GM19452 (cell line): ENCODE measurements around the gene ITK.
A peak's percentile ranks its signal among the peaks of the same experiment; 100 is the strongest.

Experiments
- ATAC-seq: cut with Tn5 transposase; IDR thresholded peaks from one replicate; pipeline ENCODE4 v1.9.1; 2021; ENCODE audit not compliant: unreplicated experiment

ITK gene

DNA sequence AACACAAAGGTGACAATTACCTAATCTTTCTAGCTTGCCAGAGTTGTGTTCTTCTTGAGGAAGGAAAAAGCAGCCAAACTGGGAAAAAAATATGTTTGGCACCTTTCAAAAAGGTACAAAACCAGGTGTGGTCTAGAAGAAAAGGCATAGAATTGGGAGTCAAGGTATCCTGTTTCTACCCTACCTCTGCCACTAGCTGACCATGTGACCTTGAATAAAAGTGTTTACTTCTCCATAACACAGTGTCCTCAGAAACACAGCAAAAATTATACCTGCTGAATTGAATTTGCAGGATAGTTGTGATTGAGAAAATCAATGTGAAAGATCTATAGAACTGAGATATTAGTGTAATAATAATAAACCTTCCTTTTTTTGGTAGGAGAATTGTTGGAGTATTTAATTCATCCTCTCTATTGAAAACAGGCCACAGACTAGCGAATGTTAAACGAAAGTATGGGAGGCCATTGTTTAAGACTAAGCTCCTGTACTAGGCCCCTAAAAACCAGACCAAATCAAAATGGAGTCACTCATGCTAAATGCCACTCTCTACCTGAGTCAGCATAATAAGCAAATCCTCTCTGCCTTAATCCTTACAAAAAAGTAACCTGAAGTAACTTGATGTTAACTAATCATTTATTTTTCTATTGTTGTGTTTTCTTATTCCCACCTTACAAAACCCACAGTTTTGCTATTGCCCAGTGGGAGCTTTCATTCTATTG, 97.8 kb downstream of the ITK start:
- ATAC-seq, result no peak

DNA sequence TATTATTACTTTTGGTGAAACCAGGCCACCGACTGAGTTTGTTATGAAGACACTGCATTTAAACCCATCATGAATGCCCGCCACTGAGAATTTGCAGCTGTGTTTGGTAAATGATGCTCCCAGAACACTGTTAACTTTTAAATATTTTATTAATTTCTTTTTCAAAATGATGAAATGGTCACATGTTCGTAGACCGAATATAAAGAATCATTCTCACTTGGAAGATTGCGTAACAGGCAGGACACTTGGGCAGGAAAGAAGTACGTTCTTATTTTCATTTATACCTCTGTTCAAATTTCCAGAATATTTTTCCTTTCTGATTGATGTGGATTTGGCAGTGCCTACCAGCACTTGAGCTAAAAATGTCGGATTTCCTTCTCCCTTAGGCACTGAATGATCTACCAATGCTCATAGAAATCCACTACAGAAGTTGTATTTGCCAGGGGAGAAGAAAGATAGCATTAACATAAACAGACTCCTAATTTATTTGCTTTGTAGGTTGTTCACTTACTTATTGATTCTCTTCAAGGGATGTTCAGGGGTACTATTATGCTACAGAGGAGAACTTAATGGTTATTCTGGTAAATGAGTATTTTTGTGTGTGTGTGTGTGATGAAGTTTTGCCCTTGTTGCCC, 99.1 kb downstream of the ITK start:
- ATAC-seq, result no peak

DNA sequence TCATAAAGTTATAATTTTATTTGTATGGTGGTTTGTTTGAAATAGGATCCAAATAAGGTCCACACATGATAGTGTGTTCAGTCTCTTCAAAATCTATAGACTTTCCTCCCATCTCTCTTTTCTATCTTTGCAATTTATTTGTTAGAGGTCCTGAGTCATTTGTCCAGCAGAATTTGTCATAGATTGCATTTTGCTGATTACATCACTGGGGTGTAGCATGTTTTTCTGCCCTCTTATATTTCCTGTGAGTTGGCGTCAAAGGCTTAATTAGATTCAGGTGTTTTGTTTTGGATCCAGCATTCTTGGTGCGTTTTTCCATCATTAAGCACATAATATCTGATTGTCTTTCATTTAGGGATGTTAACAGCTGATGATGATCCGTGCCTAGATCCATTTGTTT, 100.3 kb downstream of the ITK start:
- no peak for ATAC-seq

DNA sequence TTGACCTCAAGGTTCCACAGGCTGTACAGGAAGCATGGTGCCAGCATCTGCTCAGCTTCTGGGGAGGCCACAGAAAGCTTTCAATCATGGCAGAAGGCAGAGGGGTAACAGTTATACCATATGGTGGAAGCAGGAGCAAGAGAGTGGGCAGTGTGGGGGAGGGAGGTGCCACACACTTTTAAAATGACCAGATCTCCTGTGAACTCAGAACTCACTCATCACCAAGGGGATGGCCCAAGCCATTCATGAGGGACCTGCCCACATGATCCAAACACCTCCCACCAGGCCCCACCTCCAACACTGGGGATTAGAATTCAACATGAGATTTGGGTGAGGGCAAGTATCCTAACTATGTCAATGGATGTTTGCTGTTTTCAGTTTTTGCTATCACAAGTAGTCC, 101.5 kb downstream of the ITK start:
- ATAC-seq, result no peak

DNA sequence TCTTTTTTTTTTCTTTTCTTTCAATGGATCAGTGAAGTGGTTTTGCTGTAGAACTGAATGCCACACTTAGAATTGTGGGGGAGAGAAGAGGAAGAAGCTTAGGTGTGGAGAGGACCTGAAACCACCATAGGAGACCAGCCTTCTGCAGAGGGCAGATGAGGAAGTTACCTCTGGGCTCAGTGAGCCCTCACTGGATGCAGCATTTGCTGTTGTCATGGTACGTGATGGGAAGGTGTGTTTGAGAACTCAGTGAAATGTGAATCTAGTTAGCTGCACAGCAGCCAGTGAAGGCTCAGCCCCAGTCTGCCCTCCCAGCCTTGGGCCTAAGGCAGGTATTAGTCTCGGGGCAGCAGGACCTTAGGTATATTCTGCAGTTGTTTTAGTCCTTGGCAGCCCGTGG, 102.8 kb downstream of the ITK start:
- peak; percentile 100 for ATAC-seq

DNA sequence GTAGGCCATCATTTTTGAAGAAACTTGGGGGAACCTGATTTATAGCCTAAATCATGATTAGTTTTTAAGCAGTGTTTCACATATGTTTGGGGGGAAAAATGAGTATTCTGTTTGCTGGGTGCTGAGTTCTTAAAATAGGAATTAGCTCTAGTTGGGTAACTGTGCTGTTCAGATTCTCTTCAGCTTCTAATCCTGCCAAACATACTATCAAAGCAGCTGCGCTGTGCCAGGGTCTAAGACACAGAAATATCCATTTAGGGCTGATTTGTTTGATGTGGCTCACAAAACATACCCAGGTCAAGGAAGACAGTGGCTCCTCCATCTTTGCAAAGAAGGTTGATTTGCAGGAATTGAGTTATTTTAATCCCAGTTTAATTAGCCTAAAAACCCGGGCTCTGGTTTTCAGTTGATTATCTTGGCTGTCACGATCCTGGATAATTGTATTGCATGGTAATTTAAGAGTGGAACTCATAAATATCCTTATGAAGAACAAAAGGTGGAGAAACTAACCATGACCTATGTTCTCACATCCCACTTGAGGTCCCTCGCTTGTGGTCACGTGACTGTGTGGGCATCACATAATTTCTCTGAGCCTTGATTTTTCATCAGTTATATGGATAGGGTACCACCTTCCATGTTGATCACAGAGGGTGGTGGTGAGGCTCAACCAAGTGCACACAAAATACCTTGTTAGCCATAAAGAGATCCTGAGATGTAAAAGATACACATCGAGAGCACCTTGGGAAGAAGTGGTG, 104.0 kb downstream of the ITK start:
- ATAC-seq, result no peak

DNA sequence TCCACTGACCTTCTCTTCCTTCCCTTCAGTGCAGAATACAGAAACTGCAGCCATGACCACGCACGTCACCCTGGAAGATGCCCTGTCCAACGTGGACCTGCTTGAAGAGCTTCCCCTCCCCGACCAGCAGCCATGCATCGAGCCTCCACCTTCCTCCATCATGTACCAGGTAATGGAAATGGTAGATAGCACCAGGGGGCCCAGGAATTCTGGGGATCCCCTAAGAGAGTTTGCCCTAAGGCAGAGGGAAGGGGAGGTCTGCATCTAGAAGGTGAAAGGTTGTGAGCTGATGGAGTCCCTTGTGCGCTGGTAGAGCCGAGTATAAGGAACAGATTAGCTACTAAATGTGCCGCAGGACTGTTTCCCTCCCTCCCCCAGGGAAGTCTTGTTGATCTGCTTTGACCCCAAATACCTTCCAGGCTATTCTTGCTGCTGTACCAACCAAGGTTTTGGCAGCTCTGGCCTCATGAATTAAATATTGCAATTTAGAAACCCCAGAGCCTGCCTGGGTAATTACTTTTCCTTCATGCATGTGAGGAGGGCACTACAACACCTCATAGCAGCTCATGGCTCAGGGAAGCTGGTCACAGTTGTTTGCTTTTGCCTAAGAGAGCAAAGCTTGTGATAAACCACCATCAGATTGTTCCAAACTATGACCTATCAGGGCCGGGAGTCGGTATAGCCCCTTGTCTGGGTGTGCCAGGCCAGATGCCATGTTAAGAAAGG, 104.8 kb downstream of the ITK start:
- no peak for ATAC-seq

DNA sequence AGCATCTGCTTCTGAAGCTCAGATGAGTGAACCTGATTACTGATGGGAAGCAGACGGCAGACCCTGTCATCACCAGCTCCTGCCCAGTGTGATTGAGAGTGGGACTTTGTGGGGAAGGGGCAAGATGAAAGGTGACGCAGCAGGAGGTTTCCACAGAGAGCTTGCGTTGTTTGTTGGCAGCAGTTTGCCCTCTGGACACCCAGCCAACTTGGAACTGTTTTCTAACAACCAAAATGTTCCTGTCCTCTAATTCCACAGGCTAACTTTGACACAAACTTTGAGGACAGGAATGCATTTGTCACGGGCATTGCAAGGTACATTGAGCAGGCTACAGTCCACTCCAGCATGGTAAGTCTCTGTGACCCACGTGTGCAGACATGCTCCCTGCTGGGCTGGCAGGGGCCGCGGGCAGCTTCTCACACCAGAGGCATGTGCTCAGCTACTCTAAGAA, 106.1 kb downstream of the ITK start:
- no peak for ATAC-seq

DNA sequence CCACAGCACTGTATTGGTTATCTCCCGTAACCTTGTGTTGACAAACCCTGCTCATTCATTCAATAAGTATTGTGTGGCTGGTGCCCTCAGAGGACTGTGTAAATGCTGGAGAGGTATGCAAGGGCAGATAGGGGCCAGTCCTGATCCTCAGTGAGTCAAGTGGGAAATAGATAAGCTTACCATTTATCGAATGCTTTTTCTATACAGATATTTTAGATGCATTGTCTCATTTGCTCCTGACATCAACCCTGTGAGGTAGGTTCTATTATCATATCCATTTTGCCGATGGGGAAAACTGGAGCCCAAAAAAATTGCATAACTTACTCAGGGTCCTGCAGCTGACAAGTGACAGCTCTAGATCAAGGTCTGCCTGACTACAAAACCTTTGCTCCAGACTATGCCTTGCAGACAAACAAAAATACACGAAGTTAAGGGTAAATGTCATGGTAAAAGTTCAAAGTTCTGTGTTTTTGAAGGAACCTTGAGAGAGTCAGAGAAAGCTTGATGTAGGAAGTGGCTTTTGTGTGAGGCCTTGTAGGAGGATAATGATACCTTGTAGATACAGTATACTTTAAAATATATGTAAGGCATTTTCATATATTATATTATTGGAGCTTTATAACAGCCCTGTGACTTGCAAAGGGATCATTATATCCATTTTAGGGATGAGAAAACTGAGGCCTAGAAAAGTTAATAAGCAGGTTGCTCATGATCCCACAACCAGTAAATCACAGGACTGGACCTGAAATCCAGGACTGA, 107.9 kb downstream of the ITK start:
- ATAC-seq, result no peak

DNA sequence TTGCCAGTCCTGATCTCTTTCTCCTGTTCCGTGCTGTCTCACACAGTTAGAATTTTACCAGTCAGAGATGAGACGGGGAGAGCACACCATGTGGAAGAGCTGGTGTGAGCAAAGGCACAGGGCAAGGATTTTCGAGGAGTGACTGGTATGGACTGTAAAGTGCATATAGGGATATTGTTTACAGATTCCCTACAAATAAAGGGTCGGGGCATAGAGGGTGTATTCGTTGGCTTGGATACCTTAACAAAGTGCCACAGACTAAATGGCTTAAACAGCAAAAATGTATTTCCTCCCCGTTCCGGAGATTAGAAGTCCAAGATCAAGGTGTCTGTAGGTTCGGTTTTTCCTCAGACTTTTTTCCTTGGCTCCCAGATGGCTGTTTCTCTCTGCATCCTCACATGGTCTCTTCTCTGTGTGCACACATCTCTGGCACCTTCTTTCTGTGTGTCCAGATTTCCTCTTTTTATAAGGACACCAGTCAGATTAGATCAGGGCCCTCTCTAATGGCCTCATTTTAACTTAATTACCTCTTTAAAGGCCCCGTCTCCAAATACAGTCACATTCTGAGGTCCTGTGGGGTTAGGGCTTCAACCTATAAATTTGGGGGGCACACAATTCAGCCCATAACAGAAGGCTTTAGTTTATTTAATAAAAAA, 108.7 kb downstream of the ITK start:
- ATAC-seq, result no peak

DNA sequence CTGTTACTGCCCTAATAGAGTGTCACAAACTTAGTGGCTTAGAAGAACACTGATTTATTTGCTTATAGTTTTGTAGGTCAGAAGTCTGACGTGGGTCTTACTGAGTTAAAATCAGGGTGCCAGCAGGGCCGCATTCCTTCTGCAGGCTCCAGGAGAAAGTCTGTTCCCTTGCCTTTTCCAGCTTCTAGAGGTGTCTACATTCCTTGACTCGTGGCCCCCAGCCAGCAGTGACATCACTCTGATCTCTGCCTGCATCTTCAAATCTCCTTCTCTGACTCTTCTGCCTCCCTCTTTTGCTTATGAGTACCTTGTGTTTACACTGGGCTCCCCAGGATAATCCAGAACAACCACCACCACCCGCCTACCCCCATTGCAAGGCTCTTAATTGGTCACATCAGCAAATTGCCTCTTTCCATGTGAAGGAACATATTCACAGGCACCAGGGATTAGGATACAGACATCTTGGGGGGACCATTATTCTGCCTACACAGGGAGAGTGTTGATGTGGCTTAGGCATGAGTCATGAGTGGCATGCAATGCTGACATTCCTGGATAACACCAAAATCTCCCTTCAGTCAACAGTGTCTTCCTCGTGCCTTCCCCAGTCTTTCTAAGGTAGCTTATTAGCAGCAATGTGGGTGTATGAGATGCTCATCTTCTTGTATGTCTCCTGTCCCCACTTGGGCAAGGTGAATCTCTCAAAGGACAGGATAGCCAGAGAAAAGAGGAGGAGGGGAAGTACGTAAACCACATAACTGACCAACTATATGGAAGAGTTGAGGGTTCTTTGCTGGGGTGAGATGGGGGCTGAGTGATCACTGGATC, 109.7 kb downstream of the ITK start:
- ATAC-seq, result no peak

DNA sequence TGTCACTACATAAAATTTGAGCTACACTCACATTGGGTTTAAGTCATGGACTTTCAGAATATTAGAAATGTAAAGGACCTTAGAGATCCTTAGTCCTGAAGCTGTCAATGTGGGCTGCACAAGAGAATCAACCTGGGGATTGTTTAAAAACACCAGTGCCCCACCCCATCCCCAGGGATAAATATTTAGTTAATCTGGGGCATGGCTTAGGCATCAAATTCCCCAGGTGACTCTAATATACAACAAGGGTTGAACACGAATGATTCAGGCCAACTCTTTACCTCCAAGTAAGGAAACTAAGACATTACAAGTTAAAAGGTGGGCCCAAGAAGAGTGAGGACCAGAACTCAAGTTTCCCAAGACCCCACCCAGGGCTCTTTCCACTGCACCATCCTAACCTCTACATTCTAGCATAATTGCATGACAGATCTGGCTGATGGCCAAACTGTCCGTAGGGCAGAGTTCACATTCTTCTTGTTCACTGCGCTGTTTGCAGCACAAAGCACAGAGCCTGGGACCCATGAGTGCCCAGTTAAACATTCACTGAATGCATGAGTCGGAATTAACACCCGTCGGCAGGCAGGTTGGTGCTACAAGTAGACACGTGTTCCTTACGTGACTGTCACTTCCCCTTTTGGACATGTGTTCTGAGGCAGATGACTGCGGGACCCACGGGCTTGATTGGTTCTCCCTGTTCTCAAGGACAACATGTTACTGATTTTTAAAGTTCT, 110.5 kb downstream of the ITK start:
- ATAC-seq, result peak; percentile 95

DNA sequence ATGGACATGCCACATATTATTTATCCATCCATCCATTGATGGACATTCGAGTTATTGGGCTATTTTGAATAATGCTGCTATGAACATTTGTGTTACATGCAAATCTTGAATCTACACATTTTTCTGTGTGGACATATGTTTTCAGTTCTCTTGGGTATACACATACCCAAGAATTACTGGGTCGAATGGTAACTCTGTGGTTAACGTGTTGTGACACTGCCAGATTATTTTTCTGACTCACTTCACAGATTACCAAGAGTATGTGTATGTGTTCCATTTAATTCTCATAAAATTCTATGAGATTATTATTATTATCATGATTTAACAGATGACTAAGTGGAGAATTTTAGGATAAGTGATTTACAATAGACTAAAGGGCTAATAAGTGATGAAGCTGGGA, 112.0 kb downstream of the ITK start:
- no peak for ATAC-seq

DNA sequence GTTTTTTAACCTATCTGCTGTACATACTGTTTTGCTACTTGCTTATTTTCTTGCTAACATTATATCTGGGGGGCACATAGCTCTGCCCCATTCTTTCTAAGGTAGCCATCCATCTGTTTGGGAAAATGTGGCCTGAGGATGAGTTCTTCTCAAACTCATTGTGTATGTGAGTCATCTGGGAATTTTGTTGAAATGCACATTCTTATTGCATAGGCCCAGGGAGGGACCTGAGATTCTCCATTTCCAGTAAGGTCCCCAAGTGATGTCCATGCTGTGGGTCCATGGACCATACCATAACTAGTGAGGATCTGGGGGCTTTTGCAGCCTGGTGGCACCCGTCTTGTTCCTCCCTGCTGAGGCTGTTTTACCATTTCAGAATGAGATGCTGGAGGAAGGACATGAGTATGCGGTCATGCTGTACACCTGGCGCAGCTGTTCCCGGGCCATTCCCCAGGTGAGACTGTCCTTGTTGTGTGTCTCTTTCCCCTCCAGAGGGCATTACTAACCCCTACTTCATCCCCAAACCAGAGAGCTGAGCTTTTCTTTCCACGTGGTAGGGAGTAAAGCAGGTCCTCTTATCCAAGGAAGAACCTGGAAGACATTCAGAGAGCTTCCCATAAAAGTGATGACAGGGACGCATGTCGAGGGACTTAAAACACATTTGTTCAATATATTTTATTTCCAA, 113.9 kb downstream of the ITK start:
- ATAC-seq, result no peak

DNA sequence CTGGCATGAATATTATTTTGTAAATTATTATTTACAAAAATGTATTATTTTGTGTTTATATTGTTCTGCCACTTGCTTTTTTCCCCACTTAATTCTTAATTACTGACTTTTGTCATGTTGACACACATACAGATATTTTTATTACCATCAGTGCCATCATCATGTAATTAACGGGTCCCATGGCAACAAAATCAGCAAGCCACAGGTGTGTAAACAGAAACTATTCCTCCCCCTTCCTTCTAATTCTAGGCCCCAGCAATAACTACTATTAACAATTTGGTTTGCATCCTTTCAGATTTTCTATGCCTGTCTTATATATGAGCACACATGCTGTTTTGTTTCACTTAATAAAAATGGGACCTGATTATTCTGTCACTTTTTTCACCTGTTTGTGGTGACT, 114.6 kb downstream of the ITK start:
- ATAC-seq, result no peak

DNA sequence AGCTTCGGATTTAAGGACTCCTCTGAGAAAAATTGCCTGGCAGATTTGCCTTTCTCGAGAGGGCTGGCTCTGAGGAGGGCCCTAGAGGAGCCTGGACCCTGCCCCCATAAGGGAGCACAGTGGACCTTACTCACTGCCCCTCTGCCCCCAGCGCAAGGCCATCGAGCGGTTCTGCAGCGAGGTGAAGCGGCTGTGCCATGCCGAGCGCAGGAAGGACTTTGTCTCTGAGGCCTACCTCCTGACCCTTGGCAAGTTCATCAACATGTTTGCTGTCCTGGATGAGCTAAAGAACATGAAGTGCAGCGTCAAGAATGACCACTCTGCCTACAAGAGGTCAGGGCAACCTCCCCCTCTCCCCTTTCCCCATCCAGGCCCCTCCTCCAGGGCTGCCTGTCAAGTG, 119.9 kb downstream of the ITK start:
- ATAC-seq, result no peak

DNA sequence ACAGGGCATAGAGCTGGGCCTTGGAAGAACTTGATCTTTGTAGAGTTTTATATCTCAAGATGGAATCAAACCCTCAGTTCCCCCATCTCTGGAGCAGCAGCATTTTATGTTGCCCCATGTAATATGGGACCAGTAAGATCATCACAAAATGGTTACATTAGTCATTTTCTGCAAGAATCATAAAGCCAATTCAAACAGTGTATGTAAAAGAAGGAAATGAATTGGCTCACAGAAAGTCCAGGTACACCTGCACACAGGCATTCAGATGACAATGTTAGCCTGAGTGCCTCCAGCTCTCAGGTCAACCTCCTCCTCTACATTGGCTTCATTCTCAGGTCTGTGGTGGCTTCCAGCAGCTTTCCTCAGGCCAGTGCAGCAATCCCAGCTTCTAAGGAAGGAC, 120.4 kb downstream of the ITK start:
- no peak for ATAC-seq

DNA sequence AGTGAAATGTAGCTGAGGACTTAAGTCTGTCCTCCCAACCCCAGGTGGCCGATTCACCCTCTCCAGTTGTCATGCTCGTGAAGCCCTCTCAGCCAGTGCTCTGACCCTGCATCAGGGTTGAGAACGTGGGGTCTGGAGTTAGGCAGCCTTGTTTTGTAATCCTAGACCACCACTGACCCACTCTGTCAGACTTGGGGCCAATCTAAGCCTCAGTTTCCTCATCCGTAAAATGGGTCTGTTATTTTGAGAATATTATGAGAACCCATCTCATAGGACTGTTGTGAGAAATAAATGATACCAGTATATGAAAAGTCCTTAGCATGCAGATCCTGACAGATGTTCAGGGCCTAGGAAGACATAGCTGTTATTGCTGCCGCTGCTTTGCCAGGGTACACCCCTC, 122.4 kb downstream of the ITK start:
- no peak for ATAC-seq
